H1 (cell line): ENCODE measurements around the gene WASF1. TPM values are rescaled to one million over a fixed set of nuclear protein-coding genes. Genes with fewer than 3 reads are reported as not detected.

Experiments used
- CTCF ChIA-PET: fragments of 300-600 bp; sonication (Branson Sonifier 250); formaldehyde crosslinking; loops from one replicate; lab custom pipeline; 2021; ENCODE audit not compliant: partially characterized antibody; lab: Charles Lee
- POLR2A ChIA-PET: fragments of 300-600 bp; sonication (Branson Sonifier 250); formaldehyde crosslinking; loops from one replicate; lab custom pipeline; 2021; ENCODE audit warnings: inconsistent platforms; ENCODE audit not compliant: partially characterized antibody; lab: Charles Lee
- DNase-seq, 2 experiments: peaks; one replicate each; pipeline versions ENCODE4 v3.0.0 to v3.0.0-alpha.2; 2010 to 2022; ENCODE audit warnings: low spot score in 2 of 2, low read depth in 1 of 2, mixed read lengths in 1 of 2
- FAIRE-seq: peaks from 2 replicates; lab custom pipeline; 2011; peaks lifted over from hg19 to GRCh38; lab: Jason Lieb, UNC
- H2AFZ ChIP-seq: 2 replicates; pipeline ENCODE4 v1.8.1; 2012; ENCODE audit warnings: low read length, inconsistent platforms
- H2AK5ac ChIP-seq: 2 replicates; pipeline ENCODE4 v1.6.1; 2013; ENCODE audit warnings: low read depth, low read length
- H2BK120ac ChIP-seq: replicated peaks from 2 replicates; pipeline ENCODE3; 2013; ENCODE audit warnings: low read depth, low read length, inconsistent platforms
- H2BK12ac ChIP-seq: 2 replicates; pipeline ENCODE4 v1.6.1; 2013; ENCODE audit warnings: low read depth, low read length
- H2BK15ac ChIP-seq: 2 replicates; pipeline ENCODE4 v1.6.1; 2013; ENCODE audit warnings: low read length
- H2BK20ac ChIP-seq: 2 replicates; pipeline ENCODE4 v1.6.1; 2013; ENCODE audit warnings: low read length
- H2BK5ac ChIP-seq: 2 replicates; pipeline ENCODE4 v1.6.1; 2013; ENCODE audit warnings: low read depth, low read length
- H3K14ac ChIP-seq: 2 replicates; pipeline ENCODE4 v1.6.1; 2013; ENCODE audit warnings: inconsistent platforms; ENCODE audit not compliant: insufficient read length
- H3K18ac ChIP-seq: 2 replicates; pipeline ENCODE4 v1.6.1; 2013; ENCODE audit warnings: low read length; ENCODE audit errors: extremely low read depth
- H3K23ac ChIP-seq: 2 replicates; pipeline ENCODE4 v1.6.1; 2013; ENCODE audit warnings: inconsistent platforms; ENCODE audit not compliant: insufficient read length
- H3K23me2 ChIP-seq: 2 replicates; pipeline ENCODE4 v1.6.1; 2013; ENCODE audit warnings: low read depth, low read length
- H3K27ac ChIP-seq: 2 replicates; pipeline ENCODE4 v1.6.1; 2011; ENCODE audit warnings: low read depth, low read length, inconsistent platforms
- H3K27me3 ChIP-seq, 4 experiments: replicated peaks in 1 of 4; 1 replicate in 1 of 4; 2 replicates in 3 of 4; pipeline versions ENCODE4 v1.6.1 to v1.8.1; 2011 to 2013; ENCODE audit warnings: low read length in 3 of 4, mild to moderate bottlenecking in 3 of 4, inconsistent platforms in 2 of 4, mixed read lengths in 2 of 4, moderate library complexity in 1 of 4; ENCODE audit not compliant: control insufficient read depth in 3 of 4, insufficient read depth in 3 of 4; ENCODE audit errors: extremely low read depth in 1 of 4
- H3K36me3 ChIP-seq, 4 experiments: 2 replicates each; pipeline versions ENCODE4 v1.6.1 to v1.8.1; 2011 to 2013; ENCODE audit warnings: mild to moderate bottlenecking in 4 of 4, low read length in 3 of 4, moderate library complexity in 2 of 4, control low read depth in 1 of 4, inconsistent platforms in 1 of 4; ENCODE audit not compliant: insufficient read depth in 4 of 4, control insufficient read depth in 2 of 4
- H3K4ac ChIP-seq: replicated peaks from 2 replicates; pipeline ENCODE3; 2013; ENCODE audit warnings: low read length, low read depth, mixed read lengths, inconsistent platforms; ENCODE audit not compliant: insufficient read length
- H3K4me1 ChIP-seq, 4 experiments: replicated peaks in 1 of 4; 1 replicate in 1 of 4; 2 replicates in 3 of 4; pipeline versions ENCODE4 v1.6.1 to v1.8.1; 2011 to 2013; ENCODE audit warnings: low read length in 3 of 4, inconsistent platforms in 2 of 4, mixed read lengths in 1 of 4; ENCODE audit not compliant: insufficient read depth in 4 of 4, control insufficient read depth in 3 of 4
- H3K4me2 ChIP-seq, 2 experiments: 2 replicates each; pipeline versions ENCODE4 v1.6.1 to v1.8.1; 2011 to 2013; ENCODE audit warnings: low read depth in 2 of 2, low read length in 2 of 2, control low read depth in 1 of 2, inconsistent platforms in 1 of 2, mild to moderate bottlenecking in 1 of 2; ENCODE audit not compliant: insufficient read depth in 1 of 2
- H3K4me3 ChIP-seq, 4 experiments: fragments of 200-600, 300-600 bp in 1 of 4; sonication (generic), shearing (Covaris generic), sonication (Bioruptor Twin) in 1 of 4; 2 replicates each; pipeline versions ENCODE4 v1.5.1 to v1.8.1; 2011 to 2016; ENCODE audit warnings: low read length in 4 of 4, low read depth in 3 of 4, control low read depth in 2 of 4, inconsistent platforms in 2 of 4, mild to moderate bottlenecking in 2 of 4, mixed read lengths in 1 of 4, moderate library complexity in 1 of 4; ENCODE audit not compliant: insufficient read depth in 2 of 4; ENCODE audit errors: extremely low read depth in 1 of 4
- H3K56ac ChIP-seq: replicated peaks from 2 replicates; pipeline ENCODE3; 2013; ENCODE audit warnings: low read depth, mild to moderate bottlenecking, mixed read lengths, low read length, inconsistent platforms; ENCODE audit not compliant: insufficient read length
- H3K79me1 ChIP-seq: 2 replicates; pipeline ENCODE4 v1.6.1; 2013; ENCODE audit warnings: low read depth, low read length, control low read depth
- H3K79me2 ChIP-seq, 2 experiments: 2 replicates each; pipeline versions ENCODE4 v1.6.1 to v1.8.1; 2012 to 2013; ENCODE audit warnings: low read length in 2 of 2, mild to moderate bottlenecking in 2 of 2, inconsistent platforms in 1 of 2; ENCODE audit not compliant: insufficient read depth in 2 of 2, control insufficient read depth in 1 of 2
- H3K9ac ChIP-seq, 4 experiments: replicated peaks in 1 of 4; 1 replicate in 1 of 4; 2 replicates in 3 of 4; pipeline versions ENCODE4 v1.6.1 to v1.8.1; 2011 to 2013; ENCODE audit warnings: low read depth in 3 of 4, low read length in 3 of 4, control low read depth in 2 of 4, mild to moderate bottlenecking in 2 of 4, moderate library complexity in 2 of 4, inconsistent platforms in 1 of 4; ENCODE audit errors: extremely low read depth in 1 of 4
- H3K9me3 ChIP-seq, 2 experiments: 2 replicates each; pipeline versions ENCODE4 v1.6.1 to v1.8.1; 2012 to 2013; ENCODE audit warnings: mild to moderate bottlenecking in 2 of 2, moderate library complexity in 2 of 2, control low read depth in 1 of 2, inconsistent platforms in 1 of 2, low read depth in 1 of 2, low read length in 1 of 2, mixed read lengths in 1 of 2; ENCODE audit not compliant: insufficient read depth in 2 of 2
- H4K20me1 ChIP-seq, 2 experiments: replicated peaks in 1 of 2; 2 replicates each; pipeline versions ENCODE3 to v1.8.1; 2011 to 2013; ENCODE audit warnings: inconsistent platforms in 2 of 2, low read length in 2 of 2, mild to moderate bottlenecking in 1 of 2; ENCODE audit not compliant: insufficient read depth in 2 of 2, control insufficient read depth in 1 of 2
- H4K5ac ChIP-seq: 2 replicates; pipeline ENCODE4 v1.6.1; 2013; ENCODE audit warnings: low read length, low read depth, mixed read lengths, inconsistent platforms; ENCODE audit not compliant: insufficient read length
- H4K8ac ChIP-seq: 2 replicates; pipeline ENCODE4 v1.8.0; 2013; ENCODE audit warnings: mild to moderate bottlenecking, moderate library complexity, low read length, inconsistent platforms; ENCODE audit not compliant: insufficient read depth; ENCODE audit errors: extremely low read depth
- H4K91ac ChIP-seq: replicated peaks from 2 replicates; pipeline ENCODE3; 2013; ENCODE audit warnings: low read length, mixed read lengths, inconsistent platforms; ENCODE audit not compliant: insufficient read length
- CBX8 ChIP-seq: fragments of 300-800, 300-1000 bp; sonication (generic); IDR thresholded peaks from 2 replicates; pipeline ENCODE4 v1.7.1; 2016; ENCODE audit warnings: low read depth, low read length, borderline replicate concordance
- KDM4A ChIP-seq: IDR thresholded peaks from one replicate; pipeline ENCODE4 v1.7.1; 2012; ENCODE audit warnings: low read depth, mild to moderate bottlenecking, moderate library complexity, low read length, inconsistent platforms; ENCODE audit not compliant: severe bottlenecking
- WGBS, 2 experiments: shearing (Covaris generic) in 1 of 2; methylation state at CpG; one replicate each; pipeline versions ENCODE4 v1.1.6 to v1.1.7; 2013 to 2015; ENCODE audit warnings: low lambda C conversion rate in 2 of 2, mixed read lengths in 2 of 2, inconsistent platforms in 1 of 2, low coverage in 1 of 2, missing lambda C conversion rate in 1 of 2; ENCODE audit not compliant: insufficient replicate concordance in 2 of 2, insufficient coverage in 1 of 2, insufficient read length in 1 of 2; ENCODE audit errors: extremely low coverage in 1 of 2, missing lambda C conversion rate in 1 of 2; 5-methylcytosine and 5-hydroxymethylcytosine counted together
- polyA plus RNA-seq, 7 experiments: library from polyadenylated mRNA; depleted of rRNA in 3 of 7; stranded (reverse) in 5 of 7; unstranded in 2 of 7; fragments of >200 nt in 5 of 7; fragments of 200-250 nt in 2 of 7; gene quantifications; 1 replicate in 5 of 7; 2 replicates in 1 of 7; 4 replicates in 1 of 7; pipeline versions ENCODE4 v1.2.1 to v1.2.3, GENCODE V29; 2011 to 2013; ENCODE audit warnings: missing spikeins in 2 of 7, mixed read lengths in 2 of 7
- total RNA-seq: library from RNA; stranded (reverse); fragmentation: NEBNext Ultra II Directional; extraction: Animal tissue kit (Norgen Biotek cat#: 25700); gene quantifications from 2 replicates; pipeline ENCODE4 v1.2.1, GENCODE V29; 2021

WASF1 gene
- total and polyA plus RNA-seq, 2 of the 8 experiments (the other 6 are each of a cell fraction or from before 2014, with no cell fraction given) = 37.6 to 39.9 TPM

GRCh38 chr6:110140650-110141049 lies 38.8 kb downstream of the WASF1 start:
- no peak overlapping the region for H4K8ac ChIP-seq
- H3K4me2 ChIP-seq = no peak overlapping the region
- no peak for FAIRE-seq
- no peak overlapping the region for H2BK20ac ChIP-seq
- POLR2A ChIA-PET = no interaction called here
- H4K91ac ChIP-seq = no peak overlapping the region
- no peak overlapping the region for H2BK12ac ChIP-seq
- CTCF ChIA-PET = no interaction called here
- H3K9ac ChIP-seq = no peak overlapping the region
- no peak overlapping the region for H3K56ac ChIP-seq
- peaks cover 10 to 16% of the 10 kb centered on the region in 2 experiments; a peak in 3 of 4 replicates for H3K9me3 ChIP-seq
- no peaks in the 10 kb centered on the region for H3K4me1 ChIP-seq
- no peak overlapping the region for H3K23ac ChIP-seq
- H2AFZ ChIP-seq = no peak overlapping the region
- H3K36me3 ChIP-seq = peaks cover 0 to 9% (median 1%) of the 10 kb centered on the region in 4 experiments; a peak in 1 of 8 replicates
- H3K14ac ChIP-seq = no peak overlapping the region
- H3K4me3 ChIP-seq = no peak overlapping the region
- no peaks in the 10 kb centered on the region for H3K79me1 ChIP-seq
- no peak overlapping the region for H3K27ac ChIP-seq
- H2BK5ac ChIP-seq = no peak overlapping the region
- no peaks in the 10 kb centered on the region for H4K20me1 ChIP-seq
- no peak overlapping the region for H2BK120ac ChIP-seq
- H3K79me2 ChIP-seq = no peaks in the 10 kb centered on the region
- 91% methylated on average over 2 of the region's 2 CpGs; no CpG with 5 or more reads in 1 of the 2 experiments for WGBS, 2 experiments
- H3K27me3 ChIP-seq = no peaks in the 10 kb centered on the region
- no peak overlapping the region for H3K4ac ChIP-seq
- H3K18ac ChIP-seq = no peak overlapping the region
- H2AK5ac ChIP-seq = no peak overlapping the region
- no peak overlapping the region for H4K5ac ChIP-seq
- no peak overlapping the region for H2BK15ac ChIP-seq
- TF ChIP-seq CBX8 = no peak
- TF ChIP-seq KDM4A = no peak
- TF ChIP-seq, all 59 proteins: peak for 0
- H3K23me2 ChIP-seq = no peaks in the 10 kb centered on the region
- DNase-seq = no peak
